ENCODE measurements around the gene CPT1C. TPM values are rescaled to one million over a fixed set of nuclear protein-coding genes. Genes with fewer than 3 reads are reported as not detected.

The CPT1C gene
- total and polyA plus RNA-seq, 5 donors = 4.5 to 8.5 (median 5.7) TPM

- no peaks in the 10 kb centered on the region for H3K9me3 ChIP-seq (ENCODE audit: control insufficient read depth, low read length)
- ATAC-seq = no peak
- H3K4me3 ChIP-seq (ENCODE audit: low read length) = no peak overlapping the region
- H3K4me1 ChIP-seq (ENCODE audit: control insufficient read depth, insufficient read depth, low read length) = no peaks in the 10 kb centered on the region
- no peak overlapping the region for H3K27ac ChIP-seq (ENCODE audit: low read length)
- no peak for DNase-seq
- intact Hi-C loops (cut with DNase I) = no loop called here
- WGBS = 92% methylated on average over 1 of the region's 1 CpG
- H3K27me3 ChIP-seq (ENCODE audit: control insufficient read depth, insufficient read depth) = no peaks in the 10 kb centered on the region
These were observed 48.2 kb downstream of the CPT1C start for GRCh38 chr19:49739098-49739497.

- no peaks in the 10 kb centered on the region for H3K4me1 ChIP-seq (ENCODE audit: control insufficient read depth, insufficient read depth, low read length)
- no peak overlapping the region for H3K27ac ChIP-seq (ENCODE audit: low read length)
- ATAC-seq (peak; percentile 16 to 37), DNase-seq (no peak)
- intact Hi-C loops (cut with DNase I) = no loop called here
- no peak overlapping the region for H3K4me3 ChIP-seq (ENCODE audit: low read length)
- no peaks in the 10 kb centered on the region for H3K27me3 ChIP-seq (ENCODE audit: control insufficient read depth, insufficient read depth)
- WGBS = 88% methylated on average over 10 of the region's 10 CpGs
- H3K9me3 ChIP-seq (ENCODE audit: control insufficient read depth, low read length) = no peaks in the 10 kb centered on the region
These were observed 49.0 kb downstream of the CPT1C start for GRCh38 chr19:49739933-49740332.

GRCh38 chr19:49741210-49741844 is 50.4 kb downstream of the CPT1C start:
- ATAC-seq (no peak), DNase-seq (no peak)
- H3K9me3 ChIP-seq (ENCODE audit: control insufficient read depth, low read length) = no peaks in the 10 kb centered on the region
- H3K4me3 ChIP-seq (ENCODE audit: low read length) = no peak overlapping the region
- WGBS = 87% methylated on average over 9 of the region's 9 CpGs
- intact Hi-C loops (cut with DNase I) = no loop called here
- no peak overlapping the region for H3K27ac ChIP-seq (ENCODE audit: low read length)
- no peaks in the 10 kb centered on the region for H3K4me1 ChIP-seq (ENCODE audit: control insufficient read depth, insufficient read depth, low read length)
- H3K27me3 ChIP-seq (ENCODE audit: control insufficient read depth, insufficient read depth) = no peaks in the 10 kb centered on the region

GRCh38 chr19:49744946-49745381 is 54.0 kb downstream of the CPT1C start:
- H3K4me3 ChIP-seq (ENCODE audit: low read length) = no peak overlapping the region
- H3K27me3 ChIP-seq (ENCODE audit: control insufficient read depth, insufficient read depth) = no peaks in the 10 kb centered on the region
- H3K4me1 ChIP-seq (ENCODE audit: control insufficient read depth, insufficient read depth, low read length) = no peaks in the 10 kb centered on the region
- peak in 1 of 2 donors; percentile 7 for ATAC-seq
- intact Hi-C loops (cut with DNase I) = no loop called here
- no peaks in the 10 kb centered on the region for H3K9me3 ChIP-seq (ENCODE audit: control insufficient read depth, low read length)
- no peak overlapping the region for H3K27ac ChIP-seq (ENCODE audit: low read length)
- no peak for DNase-seq
- WGBS = 95% methylated on average over 23 of the region's 23 CpGs

GRCh38 chr19:49746206-49746958 is 55.5 kb downstream of the CPT1C start:
- intact Hi-C loops (cut with DNase I) = no loop called here
- Histone ChIP-seq H3K27me3 (ENCODE audit: control insufficient read depth, insufficient read depth) (no peaks in the 10 kb centered on the region), H3K9me3 (ENCODE audit: control insufficient read depth, low read length) (no peaks in the 10 kb centered on the region), H3K27ac (ENCODE audit: low read length) (no peak overlapping the region), H3K4me3 (ENCODE audit: low read length) (no peak overlapping the region), H3K4me1 (ENCODE audit: control insufficient read depth, insufficient read depth, low read length) (no peaks in the 10 kb centered on the region)
- peak; percentile 69 to 88 (median 77) for DNase-seq
- 49% methylated on average over 52 of the region's 52 CpGs for WGBS
- ATAC-seq = peak; percentile 36 to 77

GRCh38 chr19:49749055-49749716 is 58.3 kb downstream of the CPT1C start:
- peak in 1 of 2 donors; percentile 27 for ATAC-seq
- intact Hi-C loops (cut with DNase I) = no loop called here
- WGBS = 72% methylated on average over 6 of the region's 6 CpGs
- no peaks in the 10 kb centered on the region for H3K27me3 ChIP-seq (ENCODE audit: control insufficient read depth, insufficient read depth)
- no peaks in the 10 kb centered on the region for H3K4me1 ChIP-seq (ENCODE audit: control insufficient read depth, insufficient read depth, low read length)
- H3K9me3 ChIP-seq (ENCODE audit: control insufficient read depth, low read length) = no peaks in the 10 kb centered on the region
- H3K4me3 ChIP-seq (ENCODE audit: low read length) = no peak overlapping the region
- H3K27ac ChIP-seq (ENCODE audit: low read length) = no peak overlapping the region
- no peak for DNase-seq

- WGBS = 63% methylated on average over 1 of the region's 1 CpG
- no peak overlapping the region for H3K4me3 ChIP-seq (ENCODE audit: low read length)
- no peaks in the 10 kb centered on the region for H3K4me1 ChIP-seq (ENCODE audit: control insufficient read depth, insufficient read depth, low read length)
- H3K27me3 ChIP-seq (ENCODE audit: control insufficient read depth, insufficient read depth) = no peaks in the 10 kb centered on the region
- ATAC-seq = no peak
- no peak overlapping the region for H3K27ac ChIP-seq (ENCODE audit: low read length)
- DNase-seq = no peak
- intact Hi-C loops (cut with DNase I) = no loop called here
- no peaks in the 10 kb centered on the region for H3K9me3 ChIP-seq (ENCODE audit: control insufficient read depth, low read length)
These were observed 58.9 kb downstream of the CPT1C start for GRCh38 chr19:49749771-49750170.

- ATAC-seq = no peak
- no peak overlapping the region for H3K27ac ChIP-seq (ENCODE audit: low read length)
- no peak for DNase-seq
- intact Hi-C loops (cut with DNase I) = no loop called here
- WGBS = 88% methylated on average over 1 of the region's 1 CpG
- no peak overlapping the region for H3K4me3 ChIP-seq (ENCODE audit: low read length)
- no peaks in the 10 kb centered on the region for H3K27me3 ChIP-seq (ENCODE audit: control insufficient read depth, insufficient read depth)
- no peaks in the 10 kb centered on the region for H3K4me1 ChIP-seq (ENCODE audit: control insufficient read depth, insufficient read depth, low read length)
- no peaks in the 10 kb centered on the region for H3K9me3 ChIP-seq (ENCODE audit: control insufficient read depth, low read length)
These were observed 61.8 kb downstream of the CPT1C start for GRCh38 chr19:49752701-49753100.

- no peak overlapping the region for H3K4me3 ChIP-seq (ENCODE audit: low read length)
- 93% methylated on average over 3 of the region's 3 CpGs for WGBS
These were observed 65.0 kb downstream of the CPT1C start for GRCh38 chr19:49755956-49756355.

GRCh38 chr19:49758292-49758691 is 67.4 kb downstream of the CPT1C start:
- 31% methylated on average over 7 of the region's 7 CpGs for WGBS
- peaks cover 2% of the 10 kb centered on the region for H3K4me1 ChIP-seq (ENCODE audit: control insufficient read depth, insufficient read depth, low read length)
- H3K4me3 ChIP-seq (ENCODE audit: low read length) = no peak overlapping the region
- peak in 1 of 2 donors; percentile 7 for ATAC-seq
- H3K9me3 ChIP-seq (ENCODE audit: control insufficient read depth, low read length) = no peaks in the 10 kb centered on the region
- no peak overlapping the region for H3K27ac ChIP-seq (ENCODE audit: low read length)
- intact Hi-C loops (cut with DNase I) = no loop called here
- no peaks in the 10 kb centered on the region for H3K27me3 ChIP-seq (ENCODE audit: control insufficient read depth, insufficient read depth)
- DNase-seq = no peak

More at GRCh38 chr19:49755956-49756355, 65.0 kb downstream of the CPT1C start:
- H3K27me3 ChIP-seq (ENCODE audit: control insufficient read depth, insufficient read depth) = no peaks in the 10 kb centered on the region
- ATAC-seq = no peak
- intact Hi-C loops (cut with DNase I) = no loop called here
- DNase-seq = no peak
- H3K9me3 ChIP-seq (ENCODE audit: control insufficient read depth, low read length) = no peaks in the 10 kb centered on the region
- no peaks in the 10 kb centered on the region for H3K4me1 ChIP-seq (ENCODE audit: control insufficient read depth, insufficient read depth, low read length)
- H3K27ac ChIP-seq (ENCODE audit: low read length) = no peak overlapping the region

GRCh38 chr19:49761249-49761624 is 70.3 kb downstream of the CPT1C start:
- intact Hi-C loops (cut with DNase I) = loop anchor here in 1 of 4 donors (10.0 kb wide), 1 partner anchor 76 kb away; the partner anchor contains the start of gene ADM5
- Histone ChIP-seq H3K4me3 (ENCODE audit: low read length) (no peak overlapping the region), H3K4me1 (ENCODE audit: control insufficient read depth, insufficient read depth, low read length) (peaks cover 2% of the 10 kb centered on the region), H3K9me3 (ENCODE audit: control insufficient read depth, low read length) (no peaks in the 10 kb centered on the region), H3K27ac (ENCODE audit: low read length) (peak overlapping the region; percentile 66), H3K27me3 (ENCODE audit: control insufficient read depth, insufficient read depth) (no peaks in the 10 kb centered on the region)
- ATAC-seq = no peak
- WGBS = 58% methylated on average over 1 of the region's 1 CpG
- no peak for DNase-seq

Measured in right cardiac atrium (tissue), 5 donors.